22Rv1 (cell line): ENCODE data around the gene SLC1A3.

Experiments used
- ZFX ChIP-seq: fragments of 450-650 bp; IDR thresholded peaks from 2 replicates; pipeline ENCODE4 v1.6.1; 2017; ENCODE audit warnings: antibody characterized with exemption, borderline replicate concordance
- TF ChIP-seq, protein P1 (sequence below): fragments of 450-650 bp; IDR thresholded peaks from 2 replicates; pipeline ENCODE4 v1.5.1; 2017; ENCODE audit warnings: mild to moderate bottlenecking

DNA sequence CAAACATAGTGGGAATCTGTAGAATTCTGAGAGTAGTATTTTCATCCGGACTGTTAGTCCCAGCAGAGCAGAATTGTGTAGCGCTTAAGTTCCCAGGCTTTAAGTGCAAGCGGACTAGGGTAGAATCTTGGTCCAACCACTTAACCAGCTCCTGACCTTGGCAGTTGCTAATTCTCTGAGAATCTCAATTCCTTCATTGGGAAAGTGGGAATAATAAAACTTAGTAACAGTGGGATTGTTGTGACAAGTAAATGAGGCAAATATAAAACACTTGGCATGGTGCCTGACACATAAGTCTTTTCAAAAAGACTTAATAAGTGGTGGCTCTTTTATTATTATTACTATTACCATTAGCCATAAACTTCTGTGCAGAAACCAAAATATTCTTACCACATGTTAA lies 8.4 kb upstream of the SLC1A3 start:
- TF ChIP-seq, protein P1, sequence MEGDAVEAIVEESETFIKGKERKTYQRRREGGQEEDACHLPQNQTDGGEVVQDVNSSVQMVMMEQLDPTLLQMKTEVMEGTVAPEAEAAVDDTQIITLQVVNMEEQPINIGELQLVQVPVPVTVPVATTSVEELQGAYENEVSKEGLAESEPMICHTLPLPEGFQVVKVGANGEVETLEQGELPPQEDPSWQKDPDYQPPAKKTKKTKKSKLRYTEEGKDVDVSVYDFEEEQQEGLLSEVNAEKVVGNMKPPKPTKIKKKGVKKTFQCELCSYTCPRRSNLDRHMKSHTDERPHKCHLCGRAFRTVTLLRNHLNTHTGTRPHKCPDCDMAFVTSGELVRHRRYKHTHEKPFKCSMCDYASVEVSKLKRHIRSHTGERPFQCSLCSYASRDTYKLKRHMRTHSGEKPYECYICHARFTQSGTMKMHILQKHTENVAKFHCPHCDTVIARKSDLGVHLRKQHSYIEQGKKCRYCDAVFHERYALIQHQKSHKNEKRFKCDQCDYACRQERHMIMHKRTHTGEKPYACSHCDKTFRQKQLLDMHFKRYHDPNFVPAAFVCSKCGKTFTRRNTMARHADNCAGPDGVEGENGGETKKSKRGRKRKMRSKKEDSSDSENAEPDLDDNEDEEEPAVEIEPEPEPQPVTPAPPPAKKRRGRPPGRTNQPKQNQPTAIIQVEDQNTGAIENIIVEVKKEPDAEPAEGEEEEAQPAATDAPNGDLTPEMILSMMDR = no peak
- TF ChIP-seq ZFX = no peak
